Superior temporal gyrus (tissue), 1 donor: ENCODE results near the gene PCCB.
A peak's percentile ranks its signal among the peaks of the same experiment; 100 is the strongest.
"Not testable (repeated sequence)": the region's sequence is repeated elsewhere in the genome, so short reads cannot be mapped to it uniquely, and the experiment has no call there.

Experiments
- DNase-seq: peaks from one replicate; pipeline ENCODE4 v3.0.0-alpha.2; 2016; ENCODE audit errors: extremely low spot score

The PCCB gene

DNA sequence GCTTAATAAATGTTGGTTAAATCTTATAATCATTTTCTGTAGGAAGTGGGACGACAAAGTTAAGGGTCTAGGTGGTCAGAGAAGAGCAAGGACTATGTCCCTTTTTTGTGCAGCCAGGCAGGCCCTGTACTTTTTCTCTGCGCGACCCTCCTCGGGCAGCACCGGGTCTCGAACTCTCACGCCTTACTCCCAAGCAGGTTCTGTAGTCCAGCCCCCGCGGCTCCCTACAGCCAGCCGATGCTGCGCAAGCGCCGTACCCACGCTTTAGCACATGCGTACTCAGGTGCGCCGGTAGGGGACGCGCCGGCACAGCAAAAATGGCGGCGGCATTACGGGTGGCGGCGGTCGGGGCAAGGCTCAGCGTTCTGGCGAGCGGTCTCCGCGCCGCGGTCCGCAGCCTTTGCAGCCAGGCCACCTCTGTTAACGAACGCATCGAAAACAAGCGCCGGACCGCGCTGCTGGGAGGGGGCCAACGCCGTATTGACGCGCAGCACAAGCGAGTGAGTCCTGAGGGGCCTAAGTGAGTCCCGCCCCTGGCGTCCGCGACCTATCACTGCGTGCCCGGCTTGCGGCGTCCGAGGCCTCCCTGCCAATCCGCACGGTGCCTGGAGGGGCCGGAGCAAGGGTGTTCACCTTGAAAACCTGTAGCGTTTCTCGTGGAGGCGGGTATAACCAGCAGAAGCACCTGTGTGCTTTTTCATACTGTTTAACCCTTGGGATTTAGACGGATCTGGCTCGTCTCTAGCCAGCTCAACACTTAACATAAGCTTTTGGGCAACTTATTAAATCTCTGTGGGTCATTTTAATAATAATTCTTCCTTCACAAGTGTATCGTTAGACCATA, at the start of gene PCCB:
Gene PCCB (plus strand): TSS at position 282 of the 844 bp plus-strand sequence. CDS start 36 bp downstream, at position 318.
- DNase-seq, result peak; percentile 93

DNA sequence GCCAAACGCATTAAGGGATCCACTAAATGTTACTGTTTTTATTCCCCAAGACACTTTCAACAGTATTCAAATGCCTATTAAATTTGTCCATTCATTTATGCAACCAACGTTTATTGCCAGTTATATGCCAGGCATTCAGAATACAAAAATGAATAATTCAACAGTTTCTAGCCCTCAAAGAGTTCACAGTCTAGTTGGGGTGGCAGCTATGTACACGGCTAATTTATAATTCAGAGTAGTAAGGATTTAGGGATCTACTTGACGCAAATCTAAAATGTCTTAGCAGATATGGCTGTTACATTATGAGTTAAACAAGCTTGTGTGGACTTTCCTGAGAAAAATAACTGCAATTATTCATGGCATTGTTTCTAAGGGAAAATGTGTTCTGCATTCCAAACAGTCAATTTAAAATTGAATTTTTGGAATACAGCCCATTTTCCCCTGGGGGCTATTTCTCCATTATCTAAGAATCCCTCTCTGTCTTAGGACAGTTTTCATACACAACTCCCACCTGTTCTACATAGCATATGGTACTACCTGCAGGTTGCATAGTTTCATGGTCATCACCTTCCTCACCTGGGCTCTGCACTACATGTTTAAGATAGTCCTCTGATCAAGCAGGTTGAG, 42.5 kb upstream of the PCCB start:
- DNase-seq, result peak; percentile 20

DNA sequence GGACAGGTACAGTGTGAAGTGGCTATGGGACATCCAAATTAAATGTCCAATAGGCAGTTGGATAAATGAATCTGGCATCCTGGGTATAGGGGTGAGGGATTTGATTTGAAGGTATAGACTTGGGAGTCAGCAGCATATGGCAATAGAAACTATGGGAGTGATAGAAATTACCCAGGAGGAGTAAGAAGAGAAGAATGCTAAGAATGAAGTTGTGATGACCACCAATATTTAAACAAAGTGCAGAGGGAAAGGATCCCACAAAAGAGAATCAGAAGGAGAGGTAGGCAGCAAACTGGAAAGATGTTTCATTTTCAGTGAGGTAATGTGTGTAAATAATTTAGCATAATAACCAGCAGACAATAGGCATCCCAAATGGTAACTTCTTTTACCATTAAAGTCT, 40.2 kb upstream of the PCCB start:
- no peak for DNase-seq

DNA sequence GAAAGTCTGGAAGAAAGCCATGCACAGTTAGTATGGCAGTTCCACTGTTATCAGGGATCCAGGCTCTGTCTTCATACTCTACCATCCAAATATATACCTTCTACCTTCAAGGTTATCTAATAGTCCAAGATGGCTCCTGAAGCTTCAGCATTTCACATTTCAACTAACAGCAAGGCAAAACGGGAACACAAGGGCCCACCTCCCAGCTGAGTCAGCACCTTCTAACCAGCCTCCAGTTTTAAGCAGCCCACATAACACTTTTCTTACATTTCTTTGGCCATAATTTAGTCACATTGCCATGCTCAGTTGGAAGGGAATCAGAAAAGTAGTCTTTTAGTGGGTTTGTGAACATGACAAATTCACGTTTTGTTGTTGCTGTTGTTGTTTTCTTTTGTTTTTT, 38.6 kb upstream of the PCCB start:
- no peak for DNase-seq

DNA sequence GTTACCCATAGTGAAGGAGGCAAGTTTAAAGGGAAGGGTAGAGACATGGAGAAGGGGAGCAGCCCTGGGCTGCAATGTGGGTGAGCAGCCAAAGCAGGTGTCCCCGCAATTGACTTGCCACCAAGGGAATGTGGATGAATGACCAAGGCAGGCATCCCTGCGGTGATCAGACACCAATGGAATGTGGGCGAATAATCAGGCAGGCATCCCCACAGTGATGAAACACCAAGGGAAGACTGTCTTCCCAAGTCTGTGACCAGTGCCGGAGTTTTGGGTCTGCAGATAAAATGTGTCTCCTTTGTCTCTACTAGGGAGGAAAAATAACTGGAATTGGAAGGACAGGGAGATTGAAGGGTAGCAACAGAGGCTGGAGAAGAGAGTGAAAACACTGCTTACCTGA, 27.4 kb upstream of the PCCB start:
- not testable (repeated sequence) for DNase-seq

DNA sequence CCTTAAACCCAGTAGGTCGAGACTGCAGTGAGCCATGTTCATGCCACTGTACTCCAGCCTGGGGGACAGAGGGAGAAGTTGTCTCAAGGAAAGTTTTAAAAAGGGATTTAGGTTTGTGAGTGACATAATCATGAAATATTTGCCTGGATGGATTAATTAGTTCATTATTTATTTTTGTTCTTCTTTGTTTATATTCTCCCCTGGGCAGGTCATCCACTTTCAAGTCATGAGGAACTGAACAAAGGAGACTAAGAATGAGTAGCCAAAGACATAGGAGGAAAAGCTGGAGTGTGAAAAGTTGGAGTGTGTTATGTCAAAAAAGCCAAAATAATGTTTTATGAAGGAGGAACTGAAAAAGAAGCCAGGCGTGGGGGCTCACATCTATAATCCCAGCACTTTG, 17.7 kb upstream of the PCCB start:
- no peak for DNase-seq

DNA sequence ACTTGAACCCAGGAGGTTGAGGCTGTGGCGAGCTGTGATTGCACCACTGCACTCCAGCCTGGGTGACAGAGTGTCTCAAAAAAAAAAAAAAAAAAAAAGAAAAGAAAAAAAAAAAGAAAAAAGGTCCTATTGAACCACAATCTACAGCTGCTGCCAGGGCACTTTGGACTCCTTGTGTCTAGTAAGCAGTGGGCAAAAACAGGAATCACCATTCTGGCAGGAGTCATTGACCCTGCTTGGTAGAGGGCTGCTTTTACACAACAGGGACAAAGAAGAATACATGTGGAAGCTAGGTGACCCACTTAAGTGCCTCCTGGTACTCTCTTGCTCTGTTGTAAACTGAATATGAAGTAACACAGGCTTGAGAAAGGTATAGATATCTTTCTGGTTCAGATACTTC, 14.6 kb upstream of the PCCB start:
- no peak for DNase-seq

DNA sequence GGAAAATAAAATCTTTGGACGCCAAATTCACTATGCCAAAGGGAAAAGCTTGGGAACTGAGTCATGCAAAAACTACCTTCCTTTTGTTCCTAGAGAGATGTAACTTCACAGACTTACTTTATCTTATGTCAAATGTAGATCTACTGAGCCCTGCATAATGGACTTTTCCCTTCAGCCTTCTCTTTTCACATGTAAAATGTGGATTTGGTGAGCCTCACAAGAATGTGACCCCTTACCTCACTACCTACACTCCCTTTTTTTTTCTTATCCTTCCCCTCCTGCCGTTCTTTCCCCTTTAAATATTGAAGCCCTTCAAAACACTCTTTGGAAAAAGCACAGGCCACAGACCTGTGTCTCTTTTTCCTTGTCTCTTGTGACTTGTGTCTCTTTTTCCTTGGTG, 14.0 kb upstream of the PCCB start:
- no peak for DNase-seq

DNA sequence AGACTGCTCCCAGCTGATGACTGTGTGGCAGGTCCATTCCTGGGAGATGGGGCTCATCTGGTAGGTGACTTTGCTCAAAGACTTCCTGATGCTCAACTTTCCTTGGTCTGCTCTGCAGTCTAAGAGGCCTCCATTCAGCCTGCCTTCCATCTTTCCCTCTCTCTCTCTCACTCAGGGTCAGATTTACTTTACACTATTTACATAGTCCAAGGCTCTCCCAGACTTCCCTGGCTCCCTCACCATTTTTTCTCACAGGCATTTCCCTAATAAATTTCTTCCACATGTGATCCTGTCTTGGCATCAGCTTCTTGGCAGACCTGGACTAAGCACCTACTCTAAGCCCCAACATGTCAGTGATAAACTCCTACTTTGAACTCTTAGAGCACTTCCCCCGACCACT, 13.0 kb upstream of the PCCB start:
- no peak for DNase-seq

DNA sequence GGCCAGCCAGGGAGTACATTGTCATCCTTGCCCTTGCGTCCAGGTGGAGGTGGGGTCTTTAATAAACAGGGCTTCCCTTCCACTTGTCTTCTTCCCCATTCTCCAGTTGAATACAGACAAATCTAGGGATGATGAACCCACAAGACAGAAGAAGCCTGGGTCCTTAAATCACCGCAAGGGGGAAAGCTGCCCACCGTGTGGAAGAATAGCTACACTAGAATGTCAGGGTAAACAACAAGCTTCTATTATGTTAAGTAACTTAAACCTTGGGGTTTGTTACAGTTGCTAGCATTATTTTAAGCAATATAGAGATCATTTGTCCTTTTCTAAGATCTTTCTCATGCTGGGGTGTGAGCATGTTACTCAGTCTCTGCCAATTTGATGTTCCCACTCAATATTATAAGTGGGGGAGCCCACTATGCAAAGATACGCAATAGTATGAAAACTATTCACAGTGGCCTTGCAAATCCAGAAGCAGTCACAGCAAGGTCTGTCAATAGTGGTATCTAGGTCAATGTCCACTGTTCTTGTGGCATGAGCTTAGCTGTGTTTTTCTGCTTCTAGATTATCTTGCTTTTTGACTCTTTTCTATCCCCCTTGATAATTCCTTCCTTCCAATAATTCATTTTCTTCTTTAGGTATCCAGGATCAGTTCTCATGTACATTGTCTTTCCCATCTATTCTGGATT, 12.0 kb upstream of the PCCB start:
- no peak for DNase-seq

DNA sequence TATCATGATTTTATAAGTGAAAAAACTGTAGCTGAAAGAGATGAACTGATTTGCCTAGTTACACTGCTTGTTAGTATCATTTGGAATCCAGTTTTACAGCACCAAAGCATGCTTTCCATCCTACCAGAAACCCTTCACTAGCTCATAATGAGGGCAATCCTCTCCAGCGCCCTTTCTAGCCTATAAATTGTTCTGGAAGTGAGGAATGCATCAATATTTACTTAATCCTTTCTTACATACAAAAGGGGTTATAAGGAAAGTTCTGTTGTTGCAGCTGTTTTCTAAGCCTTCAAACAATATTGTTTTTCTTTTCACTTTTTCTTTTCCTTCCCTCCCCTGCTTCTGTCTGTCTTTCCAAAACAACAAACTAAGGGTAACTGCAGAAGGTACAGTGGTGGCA, 11.0 kb upstream of the PCCB start:
- DNase-seq, result no peak

DNA sequence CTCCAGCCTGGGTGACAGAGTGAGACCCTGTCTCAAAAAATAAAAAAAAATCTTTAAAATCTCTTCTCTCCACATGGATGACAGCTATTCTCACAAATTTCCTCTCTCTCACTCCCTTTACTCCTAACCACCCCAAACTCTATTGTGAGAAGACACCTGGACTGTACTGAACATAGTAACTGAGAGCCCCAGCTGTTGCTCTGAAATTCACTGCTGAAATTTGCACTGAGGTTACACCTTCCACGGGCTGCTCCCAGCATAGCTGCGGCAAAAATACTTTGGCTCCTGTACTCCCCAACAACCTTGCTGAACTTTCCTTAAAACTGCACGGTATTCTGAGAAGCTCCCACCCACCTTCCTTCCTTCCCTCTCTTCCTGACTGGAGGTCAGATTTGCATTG, 4.4 kb upstream of the PCCB start:
- DNase-seq, result no peak

DNA sequence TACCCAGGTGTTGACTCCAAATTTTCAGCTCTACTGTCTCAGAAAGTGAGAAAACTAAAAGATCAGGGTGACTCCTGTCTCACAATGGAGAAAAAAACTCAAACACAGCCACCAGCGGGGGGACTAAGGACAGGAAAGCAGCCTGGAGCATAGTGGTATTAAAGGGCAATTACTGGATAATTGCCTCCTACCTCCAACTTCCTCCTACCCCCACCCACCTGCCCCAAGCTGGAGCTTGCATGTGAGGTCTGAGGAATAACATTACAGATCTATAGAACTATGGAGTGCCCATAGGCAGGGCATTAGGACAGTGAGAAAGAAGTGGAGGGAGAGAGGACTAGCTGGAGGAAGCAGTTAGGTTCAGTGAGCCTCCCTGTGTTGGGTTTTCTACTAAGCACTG, 2.7 kb upstream of the PCCB start:
- no peak for DNase-seq

DNA sequence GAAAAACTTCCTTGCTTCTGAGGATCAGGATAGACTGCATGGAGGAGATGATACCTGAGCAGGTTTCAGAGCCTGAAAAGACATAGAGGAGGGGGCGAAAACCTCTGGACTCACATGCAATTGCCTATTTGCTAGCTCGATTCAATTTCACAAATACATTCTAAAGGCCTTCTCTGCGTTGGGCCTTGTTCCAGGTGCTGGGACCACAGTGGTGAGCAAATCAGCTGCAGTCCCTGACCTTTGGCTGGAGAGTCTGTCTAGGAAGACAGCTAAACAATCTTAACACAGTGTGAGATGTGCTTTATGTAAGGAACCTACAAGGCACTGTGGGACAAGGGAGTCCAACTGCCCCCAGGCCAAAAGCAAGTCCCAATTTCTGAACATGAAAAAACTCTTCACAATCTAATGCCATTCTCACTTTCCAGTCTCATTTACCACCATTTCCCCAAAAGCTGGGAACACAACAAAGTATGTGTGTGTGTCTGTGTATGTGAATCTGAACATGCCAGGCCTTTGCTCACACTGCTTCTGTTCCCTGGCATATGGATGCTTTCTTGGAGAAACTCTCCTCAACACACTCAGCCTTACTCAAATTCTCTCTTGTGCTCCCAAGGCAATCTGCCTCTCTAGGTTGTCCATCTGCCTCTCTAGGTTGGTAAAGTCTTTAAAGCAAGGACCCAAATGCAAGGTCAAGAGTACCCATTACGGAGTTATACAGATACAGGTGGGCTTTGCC, 2.1 kb upstream of the PCCB start:
- DNase-seq, result no peak

DNA sequence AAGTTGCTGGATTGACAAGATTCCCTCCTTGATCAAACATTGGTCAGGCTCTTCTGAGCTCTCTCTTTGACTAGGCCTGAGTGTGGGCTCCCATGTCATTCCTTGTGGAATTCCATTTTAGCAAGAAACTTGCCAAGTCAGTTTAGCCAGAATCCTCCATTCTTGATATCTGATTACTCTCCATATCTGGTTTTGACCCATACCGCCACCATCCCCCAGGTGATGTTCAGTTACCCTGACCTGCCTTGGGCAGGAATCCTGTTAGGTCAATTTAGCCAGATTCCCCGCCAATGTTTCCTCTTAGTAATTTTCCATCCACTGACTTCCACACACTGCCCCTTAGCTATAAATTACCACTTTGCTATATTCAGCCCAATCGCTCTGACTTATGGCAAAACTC, 1.0 kb upstream of the PCCB start:
- DNase-seq, result no peak

DNA sequence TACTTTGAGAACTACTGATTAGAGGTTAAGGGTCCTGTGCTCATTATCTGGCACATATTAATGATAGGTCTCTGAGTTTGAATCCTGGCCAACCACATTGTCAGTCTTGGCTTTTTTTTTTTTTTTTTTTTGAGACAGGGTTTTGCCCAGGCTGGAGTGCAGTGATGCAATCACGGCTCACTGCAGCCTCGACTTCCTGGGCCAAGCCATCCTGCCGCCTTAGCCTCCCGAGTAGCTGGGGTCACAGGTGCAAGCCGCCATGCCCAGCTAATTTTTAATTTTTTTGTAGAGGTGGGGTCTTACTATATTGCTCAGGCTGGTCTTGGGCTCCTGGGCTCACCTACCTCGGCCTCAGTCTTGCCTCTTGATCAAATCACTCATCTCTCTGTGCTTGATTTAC, 547 bp upstream of the PCCB start:
- DNase-seq, result no peak

DNA sequence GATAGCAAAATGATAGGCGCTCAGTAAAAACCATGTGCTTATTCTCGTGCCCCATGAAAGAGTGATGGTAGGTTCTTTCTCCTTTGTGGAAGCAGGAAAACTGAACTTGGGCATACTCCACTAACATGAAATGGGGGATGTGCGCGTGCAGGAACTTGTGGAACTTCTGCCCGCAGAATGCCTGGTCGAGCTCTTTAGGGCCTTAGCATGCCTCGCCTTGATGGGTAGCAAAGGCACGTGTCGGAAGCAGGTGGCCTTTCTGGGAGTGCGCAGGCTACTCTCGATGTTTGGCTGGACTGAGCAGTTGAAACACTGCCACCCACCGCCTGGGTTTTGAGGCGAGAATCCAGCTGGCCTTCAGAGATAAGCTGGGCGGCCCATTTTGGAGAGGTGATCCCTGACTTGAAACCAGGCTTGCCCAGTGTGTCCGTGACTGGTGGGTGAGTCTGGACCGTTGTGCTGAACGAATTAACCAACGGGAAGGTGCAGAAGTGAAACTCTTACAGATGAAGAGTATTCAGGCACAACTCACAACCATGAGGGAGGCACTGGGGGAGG, 842 bp downstream of the PCCB start:
- no peak for DNase-seq

DNA sequence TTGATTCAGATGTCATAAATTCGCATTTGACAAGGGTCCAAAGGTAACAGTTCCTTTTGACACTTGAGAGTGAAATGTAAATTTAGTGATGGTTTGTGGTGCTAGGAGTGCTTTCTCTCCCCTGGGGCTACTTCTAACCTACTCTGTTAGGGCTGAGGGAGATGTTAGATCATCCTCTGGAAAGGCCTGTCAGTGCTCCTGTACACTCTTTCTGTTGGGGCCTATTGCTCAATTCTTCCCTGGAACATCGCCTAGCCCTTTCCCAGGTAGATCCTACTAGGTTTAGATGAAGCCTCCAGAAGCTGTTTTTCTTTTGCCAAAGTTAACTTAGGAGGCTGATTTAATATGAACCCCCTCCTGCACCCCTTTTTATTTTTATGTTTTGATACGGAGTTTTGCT, 1.4 kb downstream of the PCCB start:
- no peak for DNase-seq

DNA sequence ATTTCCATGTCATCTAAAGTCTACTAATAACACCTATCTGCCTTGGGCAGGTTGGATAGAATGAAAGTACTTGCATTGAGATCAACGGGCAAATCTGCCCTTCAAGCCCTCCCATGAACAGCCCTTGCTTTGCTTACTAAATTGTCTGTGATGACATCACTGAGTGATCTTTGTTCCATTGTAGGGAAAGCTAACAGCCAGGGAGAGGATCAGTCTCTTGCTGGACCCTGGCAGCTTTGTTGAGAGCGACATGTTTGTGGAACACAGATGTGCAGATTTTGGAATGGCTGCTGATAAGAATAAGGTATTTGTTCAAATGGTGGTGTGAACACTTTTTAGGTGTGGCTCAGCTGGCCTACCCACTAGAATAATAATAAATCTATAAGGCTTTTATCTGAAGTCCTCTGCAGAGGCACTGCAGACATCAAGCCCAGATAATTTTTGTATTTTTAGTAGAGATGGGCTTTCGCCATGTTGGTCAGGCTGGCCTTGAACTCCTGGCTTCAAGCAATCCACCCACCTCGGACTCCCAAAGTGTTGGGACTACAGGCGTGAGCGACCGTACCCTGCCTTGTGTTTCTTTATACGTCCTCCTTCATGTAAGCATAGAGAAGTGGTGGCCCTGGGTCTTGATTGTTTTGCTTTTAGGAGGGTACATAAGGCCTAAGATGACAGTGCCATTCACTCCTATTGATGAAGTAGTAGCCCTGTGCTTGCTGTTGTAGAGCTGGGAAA, 5.7 kb downstream of the PCCB start:
- DNase-seq, result peak; percentile 91

DNA sequence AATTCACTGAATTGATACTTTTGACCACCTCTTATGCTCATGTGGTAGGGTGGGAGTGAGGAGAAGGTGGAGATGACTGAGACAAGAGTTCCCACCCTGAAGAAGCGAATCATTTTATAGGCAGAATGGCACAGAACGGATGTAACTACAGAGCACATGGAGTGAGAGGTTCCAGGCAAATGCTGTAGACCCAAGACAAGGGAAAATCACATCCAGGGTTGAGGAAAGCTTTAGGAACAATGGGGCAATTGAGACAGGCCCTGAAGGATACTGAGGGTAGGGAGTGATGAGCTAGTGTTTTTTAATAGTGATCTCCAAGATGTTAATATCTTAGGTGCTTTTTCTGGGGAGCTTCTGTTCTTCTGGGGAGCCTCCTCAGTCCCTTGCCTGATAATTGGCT, 8.1 kb downstream of the PCCB start:
- no peak for DNase-seq

DNA sequence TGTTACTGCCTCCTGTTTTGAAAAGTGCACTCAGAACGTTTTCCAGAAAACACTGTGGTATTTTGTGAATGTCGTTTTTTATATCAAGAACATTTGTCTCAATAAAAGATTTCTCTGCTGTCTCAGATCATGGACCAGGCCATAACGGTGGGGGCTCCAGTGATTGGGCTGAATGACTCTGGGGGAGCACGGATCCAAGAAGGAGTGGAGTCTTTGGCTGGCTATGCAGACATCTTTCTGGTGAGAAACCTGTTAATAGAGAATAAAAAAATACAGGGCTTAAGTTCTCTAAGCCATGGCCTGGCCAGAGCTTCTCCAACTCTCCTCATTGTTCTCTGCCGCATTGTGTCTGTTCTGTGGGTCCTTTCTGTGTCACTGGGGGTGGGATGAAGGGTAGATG, 11.7 kb downstream of the PCCB start:
- no peak for DNase-seq
